HG03159 (cell line): Measurements from ENCODE around the gene IL17RE.
"Not testable (repeated sequence)": the region's sequence is repeated elsewhere in the genome, so short reads cannot be mapped to it uniquely, and the experiment has no call there.

Experiments
- ATAC-seq: cut with Tn5 transposase; IDR thresholded peaks from one replicate; pipeline ENCODE4 v1.9.1; 2021; ENCODE audit warnings: mild to moderate bottlenecking, moderate library complexity; ENCODE audit not compliant: unreplicated experiment

IL17RE gene

DNA sequence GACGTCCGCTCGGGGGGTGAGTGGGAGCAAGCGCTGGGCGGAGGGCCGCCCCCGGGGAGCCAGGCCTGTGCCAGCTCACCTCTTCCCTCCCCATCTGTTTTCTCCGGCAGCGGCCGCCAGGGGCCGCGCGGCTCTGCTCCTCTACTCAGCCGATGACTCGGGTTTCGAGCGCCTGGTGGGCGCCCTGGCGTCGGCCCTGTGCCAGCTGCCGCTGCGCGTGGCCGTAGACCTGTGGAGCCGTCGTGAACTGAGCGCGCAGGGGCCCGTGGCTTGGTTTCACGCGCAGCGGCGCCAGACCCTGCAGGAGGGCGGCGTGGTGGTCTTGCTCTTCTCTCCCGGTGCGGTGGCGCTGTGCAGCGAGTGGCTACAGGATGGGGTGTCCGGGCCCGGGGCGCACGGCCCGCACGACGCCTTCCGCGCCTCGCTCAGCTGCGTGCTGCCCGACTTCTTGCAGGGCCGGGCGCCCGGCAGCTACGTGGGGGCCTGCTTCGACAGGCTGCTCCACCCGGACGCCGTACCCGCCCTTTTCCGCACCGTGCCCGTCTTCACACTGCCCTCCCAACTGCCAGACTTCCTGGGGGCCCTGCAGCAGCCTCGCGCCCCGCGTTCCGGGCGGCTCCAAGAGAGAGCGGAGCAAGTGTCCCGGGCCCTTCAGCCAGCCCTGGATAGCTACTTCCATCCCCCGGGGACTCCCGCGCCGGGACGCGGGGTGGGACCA, 30.4 kb downstream of the IL17RE start:
- peak; percentile 74 for ATAC-seq

DNA sequence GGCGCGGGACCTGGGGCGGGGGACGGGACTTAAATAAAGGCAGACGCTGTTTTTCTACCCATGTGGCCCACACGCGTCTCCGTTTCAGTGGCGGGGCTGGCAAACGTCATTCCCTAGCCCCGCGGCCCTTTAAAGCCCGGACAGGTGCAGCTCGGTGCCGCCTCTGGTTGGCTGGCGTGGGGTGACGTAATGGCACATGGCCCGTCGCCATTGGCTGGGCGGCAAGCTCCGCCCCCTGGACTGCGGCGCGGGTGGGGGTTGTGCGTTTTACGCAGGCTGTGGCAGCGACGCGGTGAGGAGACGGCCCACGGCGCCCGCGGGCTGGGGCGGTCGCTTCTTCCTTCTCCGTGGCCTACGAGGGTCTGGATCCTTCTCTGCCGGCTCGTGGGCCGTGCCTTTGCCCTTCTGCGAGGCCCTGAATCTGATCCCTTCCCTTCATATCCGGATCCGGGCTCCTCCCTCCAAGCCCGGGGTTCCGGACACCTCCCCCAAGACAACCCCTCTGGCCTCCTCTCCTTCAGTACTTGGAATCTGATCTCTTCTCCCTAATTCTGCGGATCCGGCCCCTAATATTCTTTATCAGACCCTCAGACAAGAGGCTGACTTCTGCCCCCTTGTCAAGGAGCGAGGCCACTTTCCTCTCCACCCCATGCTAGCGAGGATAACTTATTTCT, 31.1 kb downstream of the IL17RE start, which contains the start of gene CRELD1:
Gene CRELD1 (plus strand): TSS at position 274 of the 674 bp plus-strand sequence. CDS start 605 bp downstream, outside the sequence.
- ATAC-seq, result peak; percentile 90

DNA sequence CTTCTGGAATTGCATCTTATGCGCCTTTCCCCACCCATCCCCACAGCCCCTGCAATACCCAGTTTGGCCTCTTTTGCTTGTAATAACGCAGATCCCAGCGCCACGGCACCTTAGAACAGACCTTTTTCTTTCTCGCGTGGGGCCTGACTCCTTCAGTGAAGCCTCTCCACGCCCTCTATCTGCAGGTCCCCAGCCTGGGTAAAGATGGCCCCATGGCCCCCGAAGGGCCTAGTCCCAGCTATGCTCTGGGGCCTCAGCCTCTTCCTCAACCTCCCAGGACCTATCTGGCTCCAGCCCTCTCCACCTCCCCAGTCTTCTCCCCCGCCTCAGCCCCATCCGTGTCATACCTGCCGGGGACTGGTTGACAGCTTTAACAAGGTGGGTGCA, 31.6 kb downstream of the IL17RE start:
- ATAC-seq, result no peak

DNA sequence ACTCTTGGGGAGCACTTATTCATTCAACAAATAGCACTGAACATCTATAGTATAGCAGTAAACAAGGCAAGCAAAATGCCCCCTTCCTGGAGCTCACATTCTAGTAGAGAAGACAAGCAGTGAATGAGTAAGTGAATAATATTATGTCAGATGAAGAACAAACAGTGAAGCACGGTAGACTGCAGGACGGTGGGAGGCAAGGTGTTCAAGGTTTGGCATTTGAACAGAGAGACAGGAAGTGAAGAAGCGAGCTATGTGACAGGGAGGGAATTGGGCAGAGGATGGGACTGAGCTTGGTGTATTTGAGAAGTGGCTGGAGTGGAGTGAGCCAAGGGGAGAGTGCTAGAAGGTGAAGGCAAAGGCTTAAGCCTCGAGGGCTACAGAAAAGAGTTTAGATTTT, 32.3 kb downstream of the IL17RE start:
- no peak for ATAC-seq

DNA sequence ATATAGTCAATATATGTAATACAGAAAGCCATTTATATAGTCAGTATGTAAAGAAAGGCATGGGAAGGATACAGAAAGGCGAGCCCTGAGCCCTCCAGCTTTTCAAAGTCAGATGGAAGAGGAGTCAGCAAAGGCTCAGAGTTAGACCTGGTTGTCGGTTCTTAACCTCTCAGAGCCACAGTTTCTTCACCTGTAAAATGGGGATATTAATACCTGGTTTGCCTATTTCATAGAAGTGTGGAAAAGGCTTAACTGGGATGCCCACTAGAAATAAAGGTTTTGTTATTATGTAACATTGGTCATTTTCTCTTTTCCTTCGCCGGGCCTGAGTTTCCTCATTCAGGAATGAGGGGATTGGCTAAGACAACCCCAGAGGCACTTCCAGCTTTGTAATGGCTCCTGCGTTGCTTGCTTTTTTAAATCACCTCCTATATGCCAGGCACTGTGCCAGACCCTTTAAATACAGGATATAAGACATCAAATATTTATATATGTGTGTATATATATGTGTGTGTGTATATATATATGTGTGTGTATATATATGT, 33.4 kb downstream of the IL17RE start:
- ATAC-seq, result no peak

DNA sequence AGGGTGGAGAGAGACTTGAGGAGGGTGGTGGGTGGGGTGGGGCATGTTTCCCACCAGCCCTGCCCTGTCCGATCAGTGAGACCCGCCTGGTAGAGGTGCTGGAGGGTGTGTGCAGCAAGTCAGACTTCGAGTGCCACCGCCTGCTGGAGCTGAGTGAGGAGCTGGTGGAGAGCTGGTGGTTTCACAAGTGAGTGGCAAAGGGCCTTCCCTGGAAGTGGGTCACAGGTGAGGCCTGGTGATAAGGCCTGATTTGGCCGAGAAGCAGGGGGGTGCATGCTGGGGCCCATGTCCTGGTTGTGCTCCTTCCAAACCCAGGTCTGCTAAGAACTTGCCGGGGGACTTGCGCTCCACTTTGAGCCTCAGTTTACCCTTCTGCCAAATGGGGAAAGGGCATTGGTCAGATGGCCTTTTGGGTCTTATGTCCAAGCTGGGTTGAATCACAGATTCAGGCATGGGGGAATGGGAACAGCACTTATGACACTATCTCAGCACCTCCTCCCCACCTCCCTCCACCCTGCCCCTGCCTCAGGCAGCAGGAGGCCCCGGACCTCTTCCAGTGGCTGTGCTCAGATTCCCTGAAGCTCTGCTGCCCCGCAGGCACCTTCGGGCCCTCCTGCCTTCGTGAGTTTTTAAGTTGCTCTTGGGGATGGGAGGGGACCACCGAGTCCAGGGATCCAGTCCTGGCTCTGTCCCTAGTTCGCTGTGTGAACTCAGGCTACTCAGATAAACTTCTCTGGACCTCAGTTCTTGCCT, 35.0 kb downstream of the IL17RE start:
- ATAC-seq, result no peak

DNA sequence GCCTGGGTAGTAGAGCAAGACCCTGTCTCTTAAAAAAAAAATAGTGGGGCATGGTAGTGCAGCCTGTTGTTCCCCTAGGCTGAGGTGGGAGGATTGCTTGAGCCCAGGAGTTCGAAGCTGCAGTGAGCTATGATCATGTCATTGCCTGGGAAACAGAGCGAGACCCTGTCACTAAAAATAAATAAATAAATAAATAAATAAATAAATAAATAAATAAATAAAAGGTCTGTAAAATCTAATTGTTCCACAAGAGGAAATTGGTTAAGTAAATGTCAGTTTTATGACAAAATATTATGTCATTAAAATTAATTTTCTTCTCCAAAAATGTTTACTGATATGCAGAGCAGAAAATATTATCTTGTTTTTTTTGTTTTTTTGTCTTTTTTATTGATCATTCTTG, 36.3 kb downstream of the IL17RE start:
- no peak for ATAC-seq

DNA sequence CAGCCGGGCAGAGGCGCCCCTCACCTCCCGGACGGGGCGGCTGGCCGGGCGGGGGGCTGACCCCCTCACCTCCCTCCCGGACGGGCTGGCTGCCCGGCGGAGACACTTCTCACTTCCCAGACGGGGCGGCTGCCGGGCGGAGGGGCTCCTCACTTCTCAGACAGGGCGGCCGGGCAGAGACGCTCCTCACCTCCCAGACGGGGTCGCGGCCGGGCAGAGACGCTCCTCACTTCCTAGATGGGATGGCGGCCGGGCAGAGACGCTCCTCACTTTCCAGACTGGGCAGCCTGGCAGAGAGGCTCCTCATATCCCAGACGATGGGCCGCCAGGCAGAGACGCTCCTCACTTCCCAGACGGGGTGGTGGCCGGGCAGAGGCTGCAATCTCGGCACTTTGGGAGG, 37.3 kb downstream of the IL17RE start:
- not testable (repeated sequence) for ATAC-seq

DNA sequence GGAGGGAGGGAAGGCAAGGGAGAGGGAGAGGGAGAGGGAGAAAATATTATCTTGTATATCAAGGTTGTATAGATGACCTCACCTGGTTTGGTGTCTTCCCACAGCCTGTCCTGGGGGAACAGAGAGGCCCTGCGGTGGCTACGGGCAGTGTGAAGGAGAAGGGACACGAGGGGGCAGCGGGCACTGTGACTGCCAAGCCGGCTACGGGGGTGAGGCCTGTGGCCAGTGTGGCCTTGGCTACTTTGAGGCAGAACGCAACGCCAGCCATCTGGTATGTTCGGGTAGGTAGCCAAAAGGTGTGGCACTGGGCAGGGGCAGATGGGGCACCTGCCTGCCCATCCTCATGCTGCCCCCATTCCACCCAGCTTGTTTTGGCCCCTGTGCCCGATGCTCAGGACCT, 38.1 kb downstream of the IL17RE start:
- ATAC-seq, result no peak

DNA sequence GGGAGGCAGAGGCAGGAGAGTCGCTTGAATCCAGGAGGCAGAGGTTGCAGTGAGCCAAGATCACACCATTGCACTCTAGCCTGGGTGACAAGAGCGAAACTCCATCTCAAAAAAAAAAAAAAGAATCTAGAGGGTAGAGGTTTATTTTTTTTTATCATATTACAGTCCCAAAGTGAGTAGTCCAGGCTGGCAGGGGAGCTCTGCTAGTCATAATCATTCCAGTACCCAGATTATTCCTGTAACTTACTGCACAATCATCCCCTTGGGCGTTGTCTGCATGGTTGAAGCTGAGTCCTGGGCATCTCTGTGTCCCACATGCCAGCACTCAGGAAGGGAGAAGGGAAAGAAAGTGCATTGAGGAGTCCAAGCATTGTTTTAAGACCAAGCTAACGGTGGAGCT, 39.5 kb downstream of the IL17RE start:
- no peak for ATAC-seq

DNA sequence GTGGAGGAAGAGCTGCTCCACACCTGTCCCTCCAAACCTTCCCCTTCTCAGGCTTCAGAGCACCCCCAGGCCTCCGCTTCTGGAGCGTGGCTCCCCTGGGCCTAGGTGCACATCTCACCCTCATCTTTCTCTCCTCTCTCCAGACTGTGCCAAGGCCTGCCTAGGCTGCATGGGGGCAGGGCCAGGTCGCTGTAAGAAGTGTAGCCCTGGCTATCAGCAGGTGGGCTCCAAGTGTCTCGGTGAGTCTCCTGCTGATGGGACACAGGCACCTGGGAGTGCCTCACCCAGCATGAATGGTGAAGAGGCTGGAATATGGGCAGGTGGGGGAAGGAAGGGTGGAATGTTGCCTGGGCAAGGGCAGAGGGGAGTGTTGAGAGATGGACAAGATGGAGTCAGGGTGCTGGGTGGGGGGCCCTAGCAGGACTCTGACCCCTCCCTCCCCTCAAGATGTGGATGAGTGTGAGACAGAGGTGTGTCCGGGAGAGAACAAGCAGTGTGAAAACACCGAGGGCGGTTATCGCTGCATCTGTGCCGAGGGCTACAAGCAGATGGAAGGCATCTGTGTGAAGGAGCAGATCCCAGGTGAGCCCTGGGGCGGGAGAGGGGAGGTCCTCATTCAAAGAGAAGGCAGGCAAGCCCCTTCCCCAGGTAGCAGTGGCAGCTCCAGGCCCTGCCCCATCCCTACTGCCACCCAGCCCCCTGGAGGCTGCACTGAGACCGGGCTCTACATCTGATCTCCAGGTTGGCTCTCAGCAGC, 40.5 kb downstream of the IL17RE start:
- ATAC-seq, result no peak

DNA sequence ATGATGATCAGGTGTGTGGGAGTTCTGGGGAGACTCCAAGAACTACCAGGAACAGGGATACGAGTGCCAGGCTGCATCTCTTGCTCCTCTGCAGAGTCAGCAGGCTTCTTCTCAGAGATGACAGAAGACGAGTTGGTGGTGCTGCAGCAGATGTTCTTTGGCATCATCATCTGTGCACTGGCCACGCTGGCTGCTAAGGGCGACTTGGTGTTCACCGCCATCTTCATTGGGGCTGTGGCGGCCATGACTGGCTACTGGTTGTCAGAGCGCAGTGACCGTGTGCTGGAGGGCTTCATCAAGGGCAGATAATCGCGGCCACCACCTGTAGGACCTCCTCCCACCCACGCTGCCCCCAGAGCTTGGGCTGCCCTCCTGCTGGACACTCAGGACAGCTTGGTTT, 41.6 kb downstream of the IL17RE start:
- ATAC-seq, result no peak

DNA sequence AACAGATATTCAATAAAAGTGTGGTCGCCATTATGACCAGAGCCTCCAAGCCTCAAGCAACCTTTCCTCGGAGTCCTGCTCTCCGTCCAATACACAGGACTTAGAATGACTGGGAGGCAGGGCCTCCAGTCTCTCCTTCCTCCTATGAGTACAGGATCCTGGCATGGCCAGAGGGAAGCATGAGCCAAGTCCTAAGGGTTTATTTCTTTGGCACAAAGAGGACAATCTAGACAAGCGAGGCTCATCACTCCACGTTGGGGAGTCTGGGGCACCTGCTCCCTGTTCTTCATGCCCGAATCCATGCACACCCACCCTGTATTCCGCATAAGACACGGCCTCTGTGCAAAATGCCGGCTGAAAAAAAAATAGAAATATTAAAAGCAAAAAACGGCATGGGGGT, 42.7 kb downstream of the IL17RE start:
- ATAC-seq, result no peak

DNA sequence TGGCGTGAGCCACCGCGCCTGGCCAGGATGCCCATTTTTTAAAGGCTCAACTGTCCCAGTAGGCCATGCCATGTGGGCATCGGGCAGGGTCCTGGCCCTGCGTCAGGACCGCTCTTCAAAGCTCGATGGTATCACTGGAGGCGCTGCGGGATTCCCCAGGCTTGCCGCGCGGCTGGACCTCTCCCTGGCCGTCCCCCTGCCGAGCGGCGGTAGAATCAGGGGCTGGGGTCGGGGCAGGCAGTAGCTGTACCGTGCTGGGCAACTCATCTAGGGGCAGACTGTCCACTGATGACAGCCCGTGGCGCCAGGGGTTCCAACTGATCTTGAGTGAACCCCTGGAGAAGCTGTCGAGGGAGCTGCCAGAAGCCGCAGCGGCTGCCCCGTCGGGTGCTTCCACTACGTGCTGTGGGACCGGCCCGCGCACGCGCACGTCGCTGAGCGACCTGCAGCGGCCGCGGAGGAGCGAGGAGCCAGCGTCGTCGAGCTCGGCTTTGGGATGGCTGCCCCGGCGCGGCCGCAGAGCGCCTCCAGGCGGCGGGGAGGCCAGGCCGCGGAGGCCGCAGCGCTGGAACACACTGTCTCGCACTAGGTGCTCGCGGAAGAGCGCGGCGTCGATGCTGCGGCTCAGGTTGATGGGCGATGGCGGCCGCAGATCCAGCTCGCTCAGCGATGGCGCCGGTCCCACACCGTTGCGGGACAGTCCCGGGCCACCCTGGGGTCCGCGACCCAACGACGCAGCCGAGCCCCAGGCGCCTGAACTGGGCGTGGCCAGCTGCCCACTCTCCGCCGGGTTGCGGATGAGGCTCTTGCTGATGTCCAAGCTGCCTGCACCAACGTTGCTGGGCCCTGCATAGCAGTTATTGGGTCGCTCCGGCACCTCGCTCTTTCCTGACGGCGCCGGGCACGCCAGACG, 43.7 kb downstream of the IL17RE start:
- ATAC-seq, result no peak

DNA sequence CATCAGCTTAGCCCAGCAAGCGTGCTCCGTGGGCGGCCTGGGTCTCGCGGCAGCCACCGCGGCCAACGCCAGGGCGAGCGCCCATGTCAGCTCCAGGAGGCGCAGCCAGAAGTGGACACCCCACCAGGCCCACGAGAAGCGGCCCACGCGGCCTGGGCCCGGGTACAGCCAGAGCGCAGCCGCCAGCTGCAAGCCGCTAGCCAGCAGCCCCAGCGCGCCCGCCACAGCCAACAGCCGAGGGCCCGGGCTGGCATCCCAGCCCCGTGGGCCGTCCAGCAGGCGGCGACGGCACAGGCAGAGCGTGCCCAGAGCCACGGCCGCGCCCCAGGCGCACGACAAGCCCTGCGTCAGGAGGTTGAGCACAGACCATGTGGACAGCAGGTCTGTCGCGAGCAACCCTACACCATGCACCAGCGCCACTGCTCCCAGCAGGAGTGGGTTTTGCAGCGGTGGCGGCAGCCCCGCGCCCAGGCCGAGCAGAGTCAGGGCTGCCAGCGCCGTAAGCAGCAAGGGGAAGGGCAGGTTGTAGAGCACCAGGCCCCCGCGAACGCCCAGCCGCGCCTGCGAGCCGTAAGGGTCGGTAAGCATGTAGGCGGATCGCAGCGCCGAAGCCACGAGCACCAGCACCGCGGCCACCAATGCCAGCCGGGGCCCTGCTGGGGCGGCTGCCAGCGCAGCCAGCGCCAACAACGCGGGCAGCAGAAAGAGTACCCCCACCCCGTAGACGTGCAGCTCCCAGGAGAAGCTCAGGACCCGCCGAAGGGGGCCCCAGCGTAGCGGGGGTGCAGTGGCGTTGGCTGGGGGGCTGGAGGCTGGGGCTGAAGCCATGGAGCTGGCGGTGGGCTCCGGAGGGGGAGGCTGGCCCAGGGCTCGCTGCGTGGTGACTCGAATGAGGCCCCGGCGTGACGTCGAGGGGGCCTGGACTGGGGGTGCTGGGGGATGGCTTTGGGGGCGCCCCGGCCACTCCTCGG, 44.7 kb downstream of the IL17RE start:
- ATAC-seq, result no peak

DNA sequence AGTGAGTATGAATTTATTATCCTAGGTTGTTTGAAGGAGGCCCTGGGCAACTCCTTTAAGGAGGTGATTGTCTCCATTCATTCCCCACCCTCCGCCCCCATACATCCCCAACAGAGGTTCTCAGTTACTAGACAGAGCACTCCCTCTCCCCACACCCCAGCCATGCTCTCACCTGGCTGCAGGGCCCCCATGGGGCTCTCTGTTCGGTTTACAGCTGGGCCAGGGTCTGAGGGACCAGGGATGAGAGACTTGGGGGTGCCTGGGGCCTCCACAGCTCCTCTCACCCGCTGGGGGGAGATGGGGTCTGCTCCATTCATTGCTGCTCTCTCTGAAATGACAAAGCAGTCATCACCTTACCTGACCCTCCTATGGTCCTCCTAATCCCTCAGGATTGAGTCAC, 45.9 kb downstream of the IL17RE start:
- ATAC-seq, result no peak

DNA sequence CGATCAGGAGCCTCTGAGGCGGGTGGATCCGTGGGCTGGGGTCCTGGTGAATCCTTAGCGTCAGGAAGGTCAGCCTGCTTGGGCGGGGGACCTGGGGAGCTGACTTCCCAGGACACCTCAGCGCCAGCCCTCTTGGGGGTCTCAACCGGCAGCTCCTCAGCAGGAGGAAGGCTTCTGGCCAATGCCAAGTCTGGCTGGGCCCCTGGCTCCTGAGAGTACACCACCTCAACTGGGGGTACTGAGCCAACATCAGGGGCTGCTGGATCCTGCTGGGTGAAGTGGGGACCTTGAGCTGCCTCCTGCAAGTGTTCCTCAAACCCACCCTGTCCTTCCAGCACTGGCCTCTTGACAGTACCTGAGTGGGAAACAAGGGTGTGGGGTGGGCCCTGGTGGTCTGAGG, 46.5 kb downstream of the IL17RE start:
- ATAC-seq, result no peak

DNA sequence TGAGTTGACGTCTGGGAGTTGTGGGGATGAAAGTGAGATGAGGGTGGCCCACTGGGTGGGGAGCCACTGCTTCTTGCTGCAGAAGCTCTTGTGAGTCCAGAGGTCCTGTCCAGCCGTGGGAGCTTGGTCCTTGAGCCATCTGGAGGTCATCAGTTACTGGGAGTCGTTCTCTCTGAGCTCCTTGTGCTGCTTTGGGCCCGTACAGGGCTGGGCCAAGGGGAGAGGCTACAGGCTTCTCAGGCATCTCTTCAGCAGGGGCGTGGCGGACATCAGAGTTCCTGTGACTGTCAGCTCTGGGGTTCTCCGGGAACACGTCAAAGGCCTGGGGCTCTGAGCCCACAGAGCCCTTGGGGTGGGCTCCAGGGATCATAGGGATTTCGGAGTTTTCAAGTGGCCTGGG, 47.0 kb downstream of the IL17RE start:
- no peak for ATAC-seq

DNA sequence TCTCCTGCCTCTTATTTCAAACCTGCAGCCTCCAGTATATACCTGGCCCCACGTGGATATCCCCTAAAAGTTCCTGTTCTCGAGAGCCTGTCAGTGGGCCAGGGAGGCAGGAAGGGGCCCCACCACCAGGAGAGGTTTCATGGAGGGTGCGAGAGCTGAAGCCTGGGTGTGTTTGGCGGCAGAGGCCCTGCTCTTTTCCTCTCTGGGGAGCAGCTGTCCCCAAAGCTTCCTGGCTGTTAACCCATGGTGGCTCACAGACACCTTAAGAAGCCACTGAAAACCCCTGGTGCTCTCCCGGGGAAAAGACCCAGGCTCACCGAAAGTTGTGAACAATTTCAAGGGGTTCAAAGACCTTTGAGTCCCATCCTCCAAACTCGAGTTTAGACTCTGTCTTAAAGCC, 48.5 kb downstream of the IL17RE start:
- ATAC-seq, result no peak
